Measurements from ENCODE around the gene COLQ.
"Not testable (repeated sequence)": the region's sequence is repeated elsewhere in the genome, so short reads cannot be mapped to it uniquely, and the experiment has no call there.

Gene COLQ

GRCh38 chr3:15452961-15453360 lies 68.5 kb downstream of the COLQ start:
- no peak for DNase-seq

GRCh38 chr3:15452156-15452555 lies 69.3 kb downstream of the COLQ start:
- no peak for DNase-seq

GRCh38 chr3:15451216-15452113 lies 70.0 kb downstream of the COLQ start:
- no peak for DNase-seq

- DNase-seq, result no peak
Observed at GRCh38 chr3:15450438-15451215, 70.9 kb downstream of the COLQ start.

- DNase-seq, result no peak
Observed at GRCh38 chr3:15449489-15450224, 71.8 kb downstream of the COLQ start.

- no peak for DNase-seq
Observed at GRCh38 chr3:15443826-15444524, 77.5 kb downstream of the COLQ start.

- DNase-seq, result no peak
Observed at GRCh38 chr3:15440891-15441290, 80.6 kb downstream of the COLQ start.

GRCh38 chr3:15439476-15439875 lies 82.0 kb downstream of the COLQ start:
- no peak for DNase-seq

- no peak for DNase-seq
Observed at GRCh38 chr3:15438983-15439382, 82.5 kb downstream of the COLQ start.

- no peak for DNase-seq
Observed at GRCh38 chr3:15436246-15436645, 85.3 kb downstream of the COLQ start.

- no peak for DNase-seq
Observed at GRCh38 chr3:15434756-15435155, 86.8 kb downstream of the COLQ start.

GRCh38 chr3:15433531-15433930 lies 88.0 kb downstream of the COLQ start:
- no peak for DNase-seq

GRCh38 chr3:15431256-15431837 lies 90.2 kb downstream of the COLQ start:
- no peak for DNase-seq

GRCh38 chr3:15430624-15431023 lies 90.9 kb downstream of the COLQ start:
- no peak for DNase-seq

- no peak for DNase-seq
Observed at GRCh38 chr3:15429080-15429479, 92.4 kb downstream of the COLQ start.

GRCh38 chr3:15428539-15428938 lies 93.0 kb downstream of the COLQ start:
- DNase-seq, result peak; percentile 9 to 23

GRCh38 chr3:15427981-15428380 lies 93.5 kb downstream of the COLQ start:
- DNase-seq, result no peak

GRCh38 chr3:15427182-15427880 lies 94.2 kb downstream of the COLQ start, which contains the start of the genes EAF1 and METTL6:
Gene EAF1 (plus strand): TSS chr3:15427598. CDS start chr3:15427780, 182 bp downstream.
Gene METTL6 (minus strand): TSS chr3:15427544. CDS start chr3:15426511, 1,033 bp downstream.
- peak; percentile 84 to 87 for DNase-seq

- DNase-seq, result no peak
Observed at GRCh38 chr3:15426579-15427118, 94.9 kb downstream of the COLQ start.

GRCh38 chr3:15420871-15421270 lies 100.6 kb downstream of the COLQ start:
- DNase-seq, result no peak

GRCh38 chr3:15410966-15411365 lies 110.5 kb downstream of the COLQ start:
- DNase-seq, result not testable (repeated sequence)

Measured in activated CD4-positive, alpha-beta T cell treated with anti-CD3 and anti-CD28 coated beads for 4 hours (primary cell).